A549 (cell line): ENCODE data around the gene COL24A1.

Source experiments
- BHLHE40 ChIP-seq: IDR thresholded peaks from 2 replicates; pipeline ENCODE4 v1.6.1; 2012; ENCODE audit warnings: low read depth, low read length, inconsistent platforms
- CEBPB ChIP-seq, 2 experiments: fragments of >200 bp in 1 of 2; sonication (Bioruptor Twin) in 1 of 2; formaldehyde crosslinking in 1 of 2; IDR thresholded peaks; 2 replicates each; pipeline ENCODE4 v1.6.1; 2012 to 2016
- CTCF ChIP-seq: fragments of >200 bp; sonication (Bioruptor Twin); formaldehyde crosslinking; IDR thresholded peaks from 3 replicates; pipeline ENCODE4 v1.5.1; 2016
- MAX ChIP-seq: IDR thresholded peaks from 2 replicates; pipeline ENCODE4 v1.6.1; 2012
- NPAS2 ChIP-seq: fragments of 250-450 bp; sonication (Bioruptor Pico); IDR thresholded peaks from 2 replicates; pipeline ENCODE4 v1.8.0; 2022; ENCODE audit warnings: mild to moderate bottlenecking, moderate library complexity, borderline replicate concordance
- PBX3 ChIP-seq: IDR thresholded peaks from 2 replicates; pipeline ENCODE4 v1.6.1; 2012
- POLR2A ChIP-seq: IDR thresholded peaks from 2 replicates; pipeline ENCODE4 v1.6.1; 2012; ENCODE audit warnings: mild to moderate bottlenecking, low read length
- RAD21 ChIP-seq, 2 experiments: fragments of >200 bp in 1 of 2; sonication (Bioruptor Twin) in 1 of 2; formaldehyde crosslinking in 1 of 2; IDR thresholded peaks in 1 of 2; conservative IDR thresholded peaks in 1 of 2; 2 replicates in 1 of 2; 3 replicates in 1 of 2; pipeline ENCODE4 v1.6.1; 2012 to 2018; ENCODE audit warnings: inconsistent platforms in 1 of 2
- REST ChIP-seq: fragments of 200-600 bp; sonication (generic); IDR thresholded peaks from 2 replicates; pipeline ENCODE4 v1.6.1; 2016; ENCODE audit warnings: antibody characterized with exemption, mild to moderate bottlenecking, moderate library complexity
- RFX5 ChIP-seq: fragments of 450-650 bp; IDR thresholded peaks from 2 replicates; pipeline ENCODE4 v1.7.1; 2014; ENCODE audit warnings: antibody characterized with exemption, mild to moderate bottlenecking, moderate library complexity
- RNF2 ChIP-seq: fragments of 200-600 bp; sonication (generic); IDR thresholded peaks from 2 replicates; pipeline ENCODE4 v1.6.1; 2016; ENCODE audit warnings: low read depth, mild to moderate bottlenecking, antibody characterized with exemption, moderate library complexity, borderline replicate concordance
- TFCP2L1 ChIP-seq: fragments of 250-450 bp; sonication (Bioruptor Pico); IDR thresholded peaks from 2 replicates; pipeline ENCODE4 v1.5.0; 2021; ENCODE audit warnings: mild to moderate bottlenecking

GRCh38 chr1:86140281-86140880 lies 16.2 kb downstream of the COL24A1 start:
- TF ChIP-seq POLR2A = no peak
- no peak for TF ChIP-seq CTCF
- TF ChIP-seq RNF2 = no peak
- no peak for TF ChIP-seq RAD21 (conservative IDR thresholded peaks at IDR 0.05 in 1 of 2, IDR thresholded peaks at IDR 0.05 in 1 of 2)
- TF ChIP-seq BHLHE40 = no peak
- TF ChIP-seq MAX = no peak
- TF ChIP-seq TFCP2L1 = no peak
- TF ChIP-seq NPAS2 = no peak
- TF ChIP-seq CEBPB (IDR thresholded peaks at IDR 0.05) = no peak
- TF ChIP-seq PBX3 = no peak
- TF ChIP-seq RFX5 = no peak
- no peak for TF ChIP-seq REST
